ENCODE measurements around the gene NRXN3.

DNA sequence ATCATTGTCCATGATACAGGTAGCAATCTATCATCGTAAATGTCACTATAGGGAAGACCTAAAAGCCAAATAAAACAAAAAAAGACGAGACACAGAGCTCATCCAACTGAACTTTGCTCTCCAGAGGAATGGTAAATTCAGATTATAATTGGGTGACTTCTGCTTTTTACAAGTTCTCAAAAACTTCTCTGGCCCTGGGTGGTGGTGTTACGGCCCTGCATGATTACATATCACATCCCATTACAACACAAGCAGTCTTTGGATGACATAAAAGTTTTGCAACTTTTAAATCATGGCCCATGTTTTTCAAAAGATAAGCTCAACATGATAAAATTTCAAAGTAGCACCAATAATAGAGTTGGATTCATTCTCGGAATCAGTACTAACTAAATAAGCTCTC lies 1741.6 kb downstream of the NRXN3 start:
- no peak for TF ChIP-seq POLR2A (IDR thresholded peaks at IDR 0.05)
- TF ChIP-seq, protein P1, sequence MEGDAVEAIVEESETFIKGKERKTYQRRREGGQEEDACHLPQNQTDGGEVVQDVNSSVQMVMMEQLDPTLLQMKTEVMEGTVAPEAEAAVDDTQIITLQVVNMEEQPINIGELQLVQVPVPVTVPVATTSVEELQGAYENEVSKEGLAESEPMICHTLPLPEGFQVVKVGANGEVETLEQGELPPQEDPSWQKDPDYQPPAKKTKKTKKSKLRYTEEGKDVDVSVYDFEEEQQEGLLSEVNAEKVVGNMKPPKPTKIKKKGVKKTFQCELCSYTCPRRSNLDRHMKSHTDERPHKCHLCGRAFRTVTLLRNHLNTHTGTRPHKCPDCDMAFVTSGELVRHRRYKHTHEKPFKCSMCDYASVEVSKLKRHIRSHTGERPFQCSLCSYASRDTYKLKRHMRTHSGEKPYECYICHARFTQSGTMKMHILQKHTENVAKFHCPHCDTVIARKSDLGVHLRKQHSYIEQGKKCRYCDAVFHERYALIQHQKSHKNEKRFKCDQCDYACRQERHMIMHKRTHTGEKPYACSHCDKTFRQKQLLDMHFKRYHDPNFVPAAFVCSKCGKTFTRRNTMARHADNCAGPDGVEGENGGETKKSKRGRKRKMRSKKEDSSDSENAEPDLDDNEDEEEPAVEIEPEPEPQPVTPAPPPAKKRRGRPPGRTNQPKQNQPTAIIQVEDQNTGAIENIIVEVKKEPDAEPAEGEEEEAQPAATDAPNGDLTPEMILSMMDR (IDR thresholded peaks at IDR 0.05), result no peak

Measured in body of pancreas (tissue), 4 donors.